Smooth muscle cell (in vitro differentiated cells): ENCODE results near the gene NR5A2. TPM values are rescaled to one million over a fixed set of nuclear protein-coding genes. Genes with fewer than 3 reads are reported as not detected.

Experiments used
- DNase-seq: peaks from one replicate; lab custom pipeline; 2025; ENCODE audit not compliant: unreplicated experiment; lab: John Stamatoyannopoulos, UW
- H2AFZ ChIP-seq: fragments of 200-600 bp; sonication (generic); 2 replicates; pipeline ENCODE4 v1.6.0; 2016; ENCODE audit warnings: antibody characterized with exemption, low read depth, mild to moderate bottlenecking
- H3F3A ChIP-seq: fragments of 200-600 bp; sonication (generic); 2 replicates; pipeline ENCODE4 v1.6.0; 2017; ENCODE audit warnings: antibody characterized with exemption, low read depth
- H3K27ac ChIP-seq: fragments of 200-600 bp; sonication (generic); 2 replicates; pipeline ENCODE4 v1.5.1; 2016; ENCODE audit warnings: low read depth, mild to moderate bottlenecking
- H3K27me3 ChIP-seq: fragments of 200-600 bp; sonication (generic); 2 replicates; pipeline ENCODE4 v1.6.1; 2016; ENCODE audit warnings: low read depth, mild to moderate bottlenecking
- H3K36me3 ChIP-seq: fragments of 200-600 bp; sonication (generic); 2 replicates; pipeline ENCODE4 v1.5.1; 2016; ENCODE audit warnings: low read depth
- H3K4me1 ChIP-seq: fragments of 200-600 bp; sonication (generic); 2 replicates; pipeline ENCODE4 v1.5.1; 2016; ENCODE audit warnings: low read depth
- H3K4me2 ChIP-seq: fragments of 200-600 bp; sonication (generic); 2 replicates; pipeline ENCODE4 v1.6.0; 2016; ENCODE audit warnings: mild to moderate bottlenecking
- H3K4me3 ChIP-seq: fragments of 200-600 bp; sonication (generic); 2 replicates; pipeline ENCODE4 v1.5.1; 2016; ENCODE audit warnings: mild to moderate bottlenecking
- H3K79me2 ChIP-seq: fragments of 200-600 bp; sonication (generic); 2 replicates; pipeline ENCODE4 v1.6.0; 2016; ENCODE audit warnings: low read depth, mild to moderate bottlenecking
- H3K9ac ChIP-seq: fragments of 200-600 bp; sonication (generic); 2 replicates; pipeline ENCODE4 v1.6.0; 2016; ENCODE audit warnings: low read depth
- H3K9me3 ChIP-seq: fragments of 200-600 bp; sonication (generic); replicated peaks from 2 replicates; pipeline ENCODE4 v1.5.1; 2016; ENCODE audit warnings: low read depth
- H4K20me1 ChIP-seq: fragments of 200-600 bp; sonication (generic); 2 replicates; pipeline ENCODE4 v1.6.0; 2016; ENCODE audit warnings: low read depth
- WGBS: methylation state at CpG from one replicate; pipeline ENCODE4 v1.1.7; 2016; ENCODE audit warnings: low lambda C conversion rate; 5-methylcytosine and 5-hydroxymethylcytosine counted together
- polyA plus RNA-seq: library from polyadenylated mRNA; unstranded; fragments of >200 nt; fragmentation: Nextera tagmentation; extraction: Ambion mirVana; gene quantifications from 2 replicates; pipeline ENCODE4 v1.2.1, GENCODE V29; 2016
- total RNA-seq: library from RNA; depleted of rRNA; stranded (reverse); fragments of >200 nt; gene quantifications from 2 replicates; pipeline ENCODE4 v1.2.3, GENCODE V29; 2014
- TF ChIP-seq, protein P1 (sequence below): fragments of 200-600 bp; sonication (generic); IDR thresholded peaks from 2 replicates; pipeline ENCODE4 v1.5.1; 2017; ENCODE audit warnings: borderline replicate concordance, mild to moderate bottlenecking, antibody characterized with exemption; ENCODE audit not compliant: insufficient read depth, poor library complexity, severe bottlenecking

The NR5A2 gene
- total and polyA plus RNA-seq, 2 experiments from 2014 or later: 0.14 to 0.22 TPM

GRCh38 chr1:200099040-200099439, 71.5 kb downstream of the NR5A2 start:
- Histone ChIP-seq H2AFZ (no peak overlapping the region), H3K27me3 (peaks cover 4% of the 10 kb centered on the region), H3K27ac (no peak overlapping the region), H3K79me2 (no peaks in the 10 kb centered on the region), H3K4me3 (no peak overlapping the region), H3K9me3 (no peaks in the 10 kb centered on the region), H4K20me1 (no peaks in the 10 kb centered on the region), H3K36me3 (no peaks in the 10 kb centered on the region), H3K4me2 (no peak overlapping the region), H3K9ac (no peak overlapping the region), H3K4me1 (no peaks in the 10 kb centered on the region), H3F3A (no peaks in the 10 kb centered on the region)
- TF ChIP-seq, protein P1, sequence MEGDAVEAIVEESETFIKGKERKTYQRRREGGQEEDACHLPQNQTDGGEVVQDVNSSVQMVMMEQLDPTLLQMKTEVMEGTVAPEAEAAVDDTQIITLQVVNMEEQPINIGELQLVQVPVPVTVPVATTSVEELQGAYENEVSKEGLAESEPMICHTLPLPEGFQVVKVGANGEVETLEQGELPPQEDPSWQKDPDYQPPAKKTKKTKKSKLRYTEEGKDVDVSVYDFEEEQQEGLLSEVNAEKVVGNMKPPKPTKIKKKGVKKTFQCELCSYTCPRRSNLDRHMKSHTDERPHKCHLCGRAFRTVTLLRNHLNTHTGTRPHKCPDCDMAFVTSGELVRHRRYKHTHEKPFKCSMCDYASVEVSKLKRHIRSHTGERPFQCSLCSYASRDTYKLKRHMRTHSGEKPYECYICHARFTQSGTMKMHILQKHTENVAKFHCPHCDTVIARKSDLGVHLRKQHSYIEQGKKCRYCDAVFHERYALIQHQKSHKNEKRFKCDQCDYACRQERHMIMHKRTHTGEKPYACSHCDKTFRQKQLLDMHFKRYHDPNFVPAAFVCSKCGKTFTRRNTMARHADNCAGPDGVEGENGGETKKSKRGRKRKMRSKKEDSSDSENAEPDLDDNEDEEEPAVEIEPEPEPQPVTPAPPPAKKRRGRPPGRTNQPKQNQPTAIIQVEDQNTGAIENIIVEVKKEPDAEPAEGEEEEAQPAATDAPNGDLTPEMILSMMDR: no peak
- no peak for DNase-seq
- WGBS: 89% methylated on average over 3 of the region's 3 CpGs

- Histone ChIP-seq H3F3A (no peaks in the 10 kb centered on the region), H3K9ac (no peak overlapping the region), H2AFZ (no peak overlapping the region), H3K4me3 (no peak overlapping the region), H3K27me3 (peaks cover 4% of the 10 kb centered on the region), H3K4me1 (no peaks in the 10 kb centered on the region), H4K20me1 (no peaks in the 10 kb centered on the region), H3K4me2 (no peak overlapping the region), H3K36me3 (no peaks in the 10 kb centered on the region), H3K9me3 (no peaks in the 10 kb centered on the region), H3K79me2 (no peaks in the 10 kb centered on the region), H3K27ac (no peak overlapping the region)
- DNase-seq: no peak
- TF ChIP-seq, protein P1: no peak
- WGBS: 91% methylated on average over 1 of the region's 1 CpG
These were observed 76.6 kb downstream of the NR5A2 start for GRCh38 chr1:200103966-200104583.

GRCh38 chr1:200107004-200107470, 79.5 kb downstream of the NR5A2 start:
- H2AFZ ChIP-seq: no peak overlapping the region
- no peaks in the 10 kb centered on the region for H3K4me1 ChIP-seq
- no peak overlapping the region for H3K4me3 ChIP-seq
- H3K27ac ChIP-seq: no peak overlapping the region
- H4K20me1 ChIP-seq: no peaks in the 10 kb centered on the region
- no peaks in the 10 kb centered on the region for H3F3A ChIP-seq
- H3K9me3 ChIP-seq: no peaks in the 10 kb centered on the region
- H3K4me2 ChIP-seq: no peak overlapping the region
- H3K27me3 ChIP-seq: peaks cover 4% of the 10 kb centered on the region
- WGBS: 81% methylated on average over 8 of the region's 8 CpGs
- TF ChIP-seq, protein P1: no peak
- H3K36me3 ChIP-seq: no peaks in the 10 kb centered on the region
- no peak for DNase-seq
- H3K79me2 ChIP-seq: no peaks in the 10 kb centered on the region
- H3K9ac ChIP-seq: no peak overlapping the region

DNA sequence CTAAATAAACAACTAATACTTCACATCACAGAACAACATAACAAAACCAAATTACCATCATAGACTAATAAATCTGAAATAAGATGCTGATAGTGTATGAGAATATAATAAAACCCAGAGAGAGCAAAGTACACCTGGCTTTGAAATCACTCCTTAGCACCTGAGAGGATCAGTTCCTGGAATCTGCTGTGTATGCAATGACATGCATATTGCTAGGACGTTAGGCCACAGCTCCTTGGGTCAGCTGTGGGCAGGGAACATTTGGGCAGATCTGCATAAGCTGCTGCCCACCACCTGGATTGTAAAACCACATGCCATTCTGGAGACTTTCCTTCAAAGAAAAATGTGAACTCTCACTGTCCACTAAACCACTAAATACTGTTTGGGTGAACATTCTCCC, 81.1 kb downstream of the NR5A2 start:
- H3K79me2 ChIP-seq: no peaks in the 10 kb centered on the region
- H3K9me3 ChIP-seq: no peaks in the 10 kb centered on the region
- H3K27ac ChIP-seq: no peak overlapping the region
- peaks cover 4% of the 10 kb centered on the region for H3K27me3 ChIP-seq
- H3K4me3 ChIP-seq: no peak overlapping the region
- no peaks in the 10 kb centered on the region for H3K4me1 ChIP-seq
- H3F3A ChIP-seq: no peaks in the 10 kb centered on the region
- TF ChIP-seq, protein P1: no peak
- no peaks in the 10 kb centered on the region for H3K36me3 ChIP-seq
- no peak overlapping the region for H3K9ac ChIP-seq
- DNase-seq: no peak
- no peak overlapping the region for H3K4me2 ChIP-seq
- H2AFZ ChIP-seq: no peak overlapping the region
- H4K20me1 ChIP-seq: no peaks in the 10 kb centered on the region
- 33% methylated on average over 1 of the region's 1 CpG for WGBS
